Esophagus squamous epithelium (tissue), 4 donors: ENCODE measurements around the gene BPTF.

ENCODE experiments used
- CTCF ChIP-seq, 6 experiments: fragments of 450-650 bp in 4 of 6; fragments of 200-600 bp in 2 of 6; sonication (generic) in 2 of 6; IDR thresholded peaks; one replicate each; pipeline ENCODE4 v1.5.1; 2016 to 2019; ENCODE audit warnings: antibody characterized with exemption in 6 of 6, mild to moderate bottlenecking in 4 of 6, moderate library complexity in 4 of 6
- POLR2A ChIP-seq, 4 donors: fragments of 450-650 bp; IDR thresholded peaks; one replicate each; pipeline ENCODE4 v1.6.1; 2017; ENCODE audit warnings: antibody characterized with exemption in 4 of 4, mild to moderate bottlenecking in 4 of 4, moderate library complexity in 3 of 4

- TF ChIP-seq POLR2A (IDR thresholded peaks at IDR 0.05) (no peak), CTCF (IDR thresholded peaks at IDR 0.05) (no peak)
Observed at GRCh38 chr17:67867591-67867990, 42.3 kb downstream of the BPTF start.
